Activated CD8-positive, alpha-beta T cell treated with anti-CD3 and anti-CD28 coated beads, Interleukin-2, amount 10 ng/mL, durations not matched to agents 7 days and 5 days (primary cell): ENCODE data around the gene NIFK. TPM values are rescaled to one million over a fixed set of nuclear protein-coding genes. Genes with fewer than 3 reads are reported as not detected.
"Not testable (repeated sequence)": the region's sequence is repeated elsewhere in the genome, so short reads cannot be mapped to it uniquely, and the experiment has no call there.

ENCODE experiments used
- ATAC-seq: fragments of 150-1000 bp; cut with Tn5 transposase; one replicate; pipeline ENCODE4 v1.10.0; 2021; ENCODE audit warnings: moderate library complexity
- CTCF ChIA-PET: fragments of 350-600 bp; sonication (Branson Sonifier 250); formaldehyde crosslinking; loops from one replicate; lab custom pipeline; 2021; ENCODE audit warnings: antibody characterized with exemption; lab: Charles Lee
- POLR2A ChIA-PET: fragments of 350-600 bp; sonication (Branson Sonifier 250); formaldehyde crosslinking; loops from one replicate; lab custom pipeline; 2021; ENCODE audit warnings: antibody characterized with exemption; lab: Charles Lee
- DNase-seq: peaks from one replicate; pipeline ENCODE4 v3.0.0-alpha.2; 2020
- H3K27ac Mint-ChIP-seq: one replicate; pipeline ENCODE4 v1.8.0; 2021; ENCODE audit warnings: mild to moderate bottlenecking, mixed read lengths
- H3K27me3 Mint-ChIP-seq: one replicate; pipeline ENCODE4 v1.8.0; 2021; ENCODE audit warnings: low read depth, mixed read lengths
- H3K36me3 Mint-ChIP-seq: one replicate; pipeline ENCODE4 v1.8.0; 2021; ENCODE audit warnings: low read depth, mixed read lengths
- H3K4me1 Mint-ChIP-seq: one replicate; pipeline ENCODE4 v1.8.0; 2021; ENCODE audit warnings: low read depth, mixed read lengths
- H3K4me3 Mint-ChIP-seq: one replicate; pipeline ENCODE4 v1.8.0; 2021; ENCODE audit warnings: mild to moderate bottlenecking, mixed read lengths
- H3K9me3 Mint-ChIP-seq: one replicate; pipeline ENCODE4 v1.8.0; 2022; ENCODE audit warnings: mixed read lengths; ENCODE audit not compliant: insufficient read depth
- total RNA-seq, 2 experiments: library from RNA; stranded (reverse); gene quantifications; one replicate each; pipeline ENCODE4 v1.2.3, GENCODE V29; 2021

Gene NIFK
- total RNA-seq, 2 experiments from 2014 or later, result 79.8 to 80.1 TPM

- no peak for DNase-seq
- Mint-ChIP-seq H3K27ac (no peak overlapping the region), H3K27me3 (no peaks in the 10 kb centered on the region), H3K4me1 (peaks cover 22% of the 10 kb centered on the region), H3K9me3 (no peaks in the 10 kb centered on the region), H3K4me3 (no peak overlapping the region), H3K36me3 (peaks cover 55% of the 10 kb centered on the region)
- no peak for ATAC-seq
- CTCF ChIA-PET, result no interaction called here
- POLR2A ChIA-PET, result no interaction called here
These were observed 8.7 kb downstream of the NIFK start for GRCh38 chr2:121727950-121728349.

- no peaks in the 10 kb centered on the region for H3K27me3 Mint-ChIP-seq
- DNase-seq (no peak), ATAC-seq (no peak)
- peaks cover 54% of the 10 kb centered on the region for H3K36me3 Mint-ChIP-seq
- no peaks in the 10 kb centered on the region for H3K9me3 Mint-ChIP-seq
- H3K4me3 Mint-ChIP-seq, result no peak overlapping the region
- POLR2A ChIA-PET, result interaction anchor here (0.7 kb wide), 1 partner anchor 197 kb away, joined by 4 read pairs; the partner anchor contains the start of gene RNU4ATAC
- CTCF ChIA-PET, result no interaction called here
- peaks cover 22% of the 10 kb centered on the region for H3K4me1 Mint-ChIP-seq
- no peak overlapping the region for H3K27ac Mint-ChIP-seq
These were observed 9.3 kb downstream of the NIFK start for GRCh38 chr2:121727332-121727731.

- no peak for DNase-seq
- ATAC-seq, result no peak
- H3K9me3 Mint-ChIP-seq, result no peaks in the 10 kb centered on the region
- CTCF ChIA-PET, result no interaction called here
- H3K27me3 Mint-ChIP-seq, result no peaks in the 10 kb centered on the region
- no peak overlapping the region for H3K27ac Mint-ChIP-seq
- H3K36me3 Mint-ChIP-seq, result peaks cover 20% of the 10 kb centered on the region
- no peak overlapping the region for H3K4me3 Mint-ChIP-seq
- POLR2A ChIA-PET, result no interaction called here
- H3K4me1 Mint-ChIP-seq, result peaks cover 14% of the 10 kb centered on the region
These were observed 13.4 kb downstream of the NIFK start for GRCh38 chr2:121723316-121723715.

GRCh38 chr2:121722479-121722878, 14.2 kb downstream of the NIFK start:
- ChIA-PET POLR2A (interaction anchor here (1.2 kb wide), 1 partner anchor 23 kb away, joined by 3 read pairs; no protein-coding TSS in a partner anchor), CTCF (interaction anchor here (1.2 to 1.4 kb wide), 2 partner anchors 10 to 74 kb away, joined by 3 to 5 read pairs; no protein-coding TSS in a partner anchor)
- Mint-ChIP-seq H3K36me3 (peaks cover 12% of the 10 kb centered on the region), H3K27ac (no peak overlapping the region), H3K4me3 (no peak overlapping the region), H3K9me3 (no peaks in the 10 kb centered on the region), H3K27me3 (no peaks in the 10 kb centered on the region), H3K4me1 (peaks cover 14% of the 10 kb centered on the region)
- DNase-seq, result no peak
- no peak for ATAC-seq

GRCh38 chr2:121721926-121722325, 14.7 kb downstream of the NIFK start:
- ChIA-PET POLR2A (interaction anchor here (1.2 to 1.8 kb wide), 2 partner anchors 22 to 191 kb away, joined by 3 to 4 read pairs; partner anchors contain the start of gene RNU4ATAC), CTCF (interaction anchor here (1.2 to 1.4 kb wide), 2 partner anchors 11 to 74 kb away, joined by 3 to 5 read pairs; no protein-coding TSS in a partner anchor)
- DNase-seq (no peak), ATAC-seq (no peak)
- Mint-ChIP-seq H3K9me3 (no peaks in the 10 kb centered on the region), H3K4me3 (no peak overlapping the region), H3K36me3 (peaks cover 7% of the 10 kb centered on the region), H3K27ac (no peak overlapping the region), H3K4me1 (peaks cover 14% of the 10 kb centered on the region), H3K27me3 (no peaks in the 10 kb centered on the region)

GRCh38 chr2:121717529-121717928, 19.1 kb downstream of the NIFK start:
- H3K27me3 Mint-ChIP-seq, result no peaks in the 10 kb centered on the region
- H3K36me3 Mint-ChIP-seq, result no peaks in the 10 kb centered on the region
- H3K9me3 Mint-ChIP-seq, result no peaks in the 10 kb centered on the region
- CTCF ChIA-PET, result interaction anchor here (1.0 to 3.9 kb wide), 5 partner anchors 12 to 315 kb away, joined by 3 to 32 read pairs (median 4); partner anchors contain the start of gene RNU4ATAC
- DNase-seq (no peak), ATAC-seq (no peak)
- peaks cover 6% of the 10 kb centered on the region for H3K4me1 Mint-ChIP-seq
- H3K4me3 Mint-ChIP-seq, result no peak overlapping the region
- H3K27ac Mint-ChIP-seq, result no peak overlapping the region
- POLR2A ChIA-PET, result interaction anchor here (2.4 kb wide), 1 partner anchor 18 kb away, joined by 13 read pairs; no protein-coding TSS in a partner anchor

- no peaks in the 10 kb centered on the region for H3K36me3 Mint-ChIP-seq
- no peak for ATAC-seq
- H3K4me3 Mint-ChIP-seq, result no peak overlapping the region
- no peaks in the 10 kb centered on the region for H3K9me3 Mint-ChIP-seq
- ChIA-PET CTCF (interaction anchor here (0.7 to 1.4 kb wide), 2 partner anchors 16 to 344 kb away, joined by 3 to 5 read pairs; no protein-coding TSS in a partner anchor), POLR2A (interaction anchor here (0.6 to 2.2 kb wide), 2 partner anchors 40 to 186 kb away, joined by 3 to 9 read pairs; partner anchors contain the start of gene RNU4ATAC)
- peaks cover 3% of the 10 kb centered on the region for H3K4me1 Mint-ChIP-seq
- H3K27ac Mint-ChIP-seq, result no peak overlapping the region
- no peaks in the 10 kb centered on the region for H3K27me3 Mint-ChIP-seq
- DNase-seq, result no peak
These were observed 20.5 kb downstream of the NIFK start for GRCh38 chr2:121716126-121716525.

GRCh38 chr2:121711481-121711880, 25.2 kb downstream of the NIFK start:
- CTCF ChIA-PET, ATAC-seq, H3K9me3 Mint-ChIP-seq, H3K4me3 Mint-ChIP-seq, H3K27ac Mint-ChIP-seq, DNase-seq, H3K4me1 Mint-ChIP-seq, H3K36me3 Mint-ChIP-seq: not testable (repeated sequence)
- POLR2A ChIA-PET, result interaction anchor here (1.1 kb wide), 1 partner anchor 181 kb away, joined by 3 read pairs; the partner anchor contains the start of gene RNU4ATAC
- peaks cover 10% of the 10 kb centered on the region for H3K27me3 Mint-ChIP-seq

- H3K9me3 Mint-ChIP-seq, result no peaks in the 10 kb centered on the region
- ChIA-PET CTCF (no interaction called here), POLR2A (interaction anchor here (1.1 kb wide), 1 partner anchor 180 kb away, joined by 3 read pairs; the partner anchor contains the start of gene RNU4ATAC)
- no peaks in the 10 kb centered on the region for H3K36me3 Mint-ChIP-seq
- H3K27ac Mint-ChIP-seq, result no peak overlapping the region
- peaks cover 6% of the 10 kb centered on the region for H3K4me1 Mint-ChIP-seq
- no peak overlapping the region for H3K4me3 Mint-ChIP-seq
- DNase-seq (no peak), ATAC-seq (no peak)
- H3K27me3 Mint-ChIP-seq, result peaks cover 10% of the 10 kb centered on the region
These were observed 26.1 kb downstream of the NIFK start for GRCh38 chr2:121710470-121711170.

GRCh38 chr2:121709776-121710469, 26.8 kb downstream of the NIFK start:
- Mint-ChIP-seq H3K27ac (no peak overlapping the region), H3K9me3 (no peaks in the 10 kb centered on the region), H3K4me1 (peaks cover 6% of the 10 kb centered on the region), H3K36me3 (no peaks in the 10 kb centered on the region), H3K27me3 (peaks cover 10% of the 10 kb centered on the region), H3K4me3 (no peak overlapping the region)
- no peak for ATAC-seq
- ChIA-PET CTCF (no interaction called here), POLR2A (no interaction called here)
- no peak for DNase-seq

- Mint-ChIP-seq H3K9me3 (no peaks in the 10 kb centered on the region), H3K36me3 (no peaks in the 10 kb centered on the region), H3K27ac (no peak overlapping the region), H3K27me3 (peaks cover 10% of the 10 kb centered on the region), H3K4me3 (no peak overlapping the region), H3K4me1 (peaks cover 6% of the 10 kb centered on the region)
- no peak for DNase-seq
- no peak for ATAC-seq
- POLR2A ChIA-PET, result interaction anchor here (0.6 kb wide), 1 partner anchor 177 kb away, joined by 3 read pairs; the partner anchor contains the start of gene RNU4ATAC
- CTCF ChIA-PET, result interaction anchor here (1.0 kb wide), 1 partner anchor 177 kb away, joined by 3 read pairs; the partner anchor contains the start of gene RNU4ATAC
These were observed 28.7 kb downstream of the NIFK start for GRCh38 chr2:121707920-121708361.
